Kidney (tissue), 14 donors: Measurements from ENCODE around the gene STK11. TPM values are rescaled to one million over a fixed set of nuclear protein-coding genes. Genes with fewer than 3 reads are reported as not detected.
"Not testable (repeated sequence)": the region's sequence is repeated elsewhere in the genome, so short reads cannot be mapped to it uniquely, and the experiment has no call there.

Source experiments
- DNase-seq, 5 donors: peaks; one replicate each; pipeline ENCODE4 v3.0.0-alpha.2; 2013 to 2020
- FAIRE-seq: peaks from 2 replicates; lab custom pipeline; 2012; peaks lifted over from hg19 to GRCh38; lab: Jason Lieb, UNC
- H3K27ac ChIP-seq, 2 donors: one replicate each; pipeline ENCODE4 v1.7.0; 2013; ENCODE audit warnings: low read depth in 2 of 2, low read length in 2 of 2, inconsistent platforms in 1 of 2
- H3K27me3 ChIP-seq: one replicate; pipeline ENCODE4 v1.7.1; 2013; ENCODE audit warnings: low read length, inconsistent platforms; ENCODE audit not compliant: control insufficient read depth, insufficient read depth
- H3K36me3 ChIP-seq, 3 donors: one replicate each; pipeline versions ENCODE4 v1.7.0 to v1.7.1; 2013; ENCODE audit warnings: low read length in 3 of 3, control low read depth in 1 of 3, inconsistent platforms in 1 of 3; ENCODE audit not compliant: insufficient read depth in 3 of 3, control insufficient read depth in 2 of 3
- H3K4me1 ChIP-seq, 3 donors: one replicate each; pipeline versions ENCODE4 v1.7.0 to v1.7.1; 2013; ENCODE audit warnings: low read length in 3 of 3, inconsistent platforms in 1 of 3, low read depth in 1 of 3; ENCODE audit not compliant: control insufficient read depth in 2 of 3, insufficient read depth in 2 of 3
- H3K4me3 ChIP-seq, 3 donors: one replicate each; pipeline versions ENCODE4 v1.7.0 to v1.8.1; 2013; ENCODE audit warnings: low read length in 3 of 3, control low read depth in 1 of 3, inconsistent platforms in 1 of 3
- H3K9ac ChIP-seq, 3 donors: one replicate each; pipeline versions ENCODE4 v1.7.0 to v1.7.1; 2013; ENCODE audit warnings: low read length in 3 of 3, control low read depth in 1 of 3, inconsistent platforms in 1 of 3
- H3K9me3 ChIP-seq, 3 donors: one replicate each; pipeline versions ENCODE4 v1.7.0 to v1.7.1; 2013; ENCODE audit warnings: low read length in 3 of 3, control low read depth in 1 of 3, inconsistent platforms in 1 of 3; ENCODE audit not compliant: control insufficient read depth in 2 of 3, insufficient read depth in 1 of 3
- intact Hi-C: fragments of 100-400 bp; cut with DNase I; formaldehyde crosslinking; loops from one replicate; pipeline ENCODE4 v1.11.1; 2022
- polyA plus RNA-seq: library from polyadenylated mRNA; stranded (reverse); fragments of 350-450 nt; fragmentation: Illumina TruSeq; extraction: RNeasy Lipid Tissue Mini Kit (QIAGEN cat#74804); gene quantifications from one replicate; pipeline ENCODE4 v1.2.3, GENCODE V29; 2014; ENCODE audit warnings: low read depth, low replicate concordance; ENCODE audit not compliant: insufficient read depth
- total RNA-seq: library from RNA; stranded (reverse); fragmentation: NEBNext Ultra II Directional; extraction: Animal tissue kit (Norgen Biotek cat#: 25700); gene quantifications from one replicate; pipeline ENCODE4 v1.2.1, GENCODE V29; 2021
- TF ChIP-seq, protein P1 (sequence below): IDR thresholded peaks from 3 replicates; pipeline ENCODE4 v1.5.1; 2012; ENCODE audit warnings: mild to moderate bottlenecking, moderate library complexity, borderline replicate concordance; ENCODE audit not compliant: insufficient read depth; ENCODE audit errors: extremely low read depth
- donor health status: control.
- donor health status: control.
- donor health status: control.
- donor health status: control.
- donor health status: control.
- donor health status: DM: yes; HTN: yes; CAD: no.
- donor health status: Normal renal cell carcinoma (clear cell type).

STK11 gene
- total and polyA plus RNA-seq, 2 donors from 2014 or later, result 40.7 to 57.7 TPM

- H3K27ac ChIP-seq, result peak overlapping the region; percentile 38 to 92
- TF ChIP-seq, protein P1, sequence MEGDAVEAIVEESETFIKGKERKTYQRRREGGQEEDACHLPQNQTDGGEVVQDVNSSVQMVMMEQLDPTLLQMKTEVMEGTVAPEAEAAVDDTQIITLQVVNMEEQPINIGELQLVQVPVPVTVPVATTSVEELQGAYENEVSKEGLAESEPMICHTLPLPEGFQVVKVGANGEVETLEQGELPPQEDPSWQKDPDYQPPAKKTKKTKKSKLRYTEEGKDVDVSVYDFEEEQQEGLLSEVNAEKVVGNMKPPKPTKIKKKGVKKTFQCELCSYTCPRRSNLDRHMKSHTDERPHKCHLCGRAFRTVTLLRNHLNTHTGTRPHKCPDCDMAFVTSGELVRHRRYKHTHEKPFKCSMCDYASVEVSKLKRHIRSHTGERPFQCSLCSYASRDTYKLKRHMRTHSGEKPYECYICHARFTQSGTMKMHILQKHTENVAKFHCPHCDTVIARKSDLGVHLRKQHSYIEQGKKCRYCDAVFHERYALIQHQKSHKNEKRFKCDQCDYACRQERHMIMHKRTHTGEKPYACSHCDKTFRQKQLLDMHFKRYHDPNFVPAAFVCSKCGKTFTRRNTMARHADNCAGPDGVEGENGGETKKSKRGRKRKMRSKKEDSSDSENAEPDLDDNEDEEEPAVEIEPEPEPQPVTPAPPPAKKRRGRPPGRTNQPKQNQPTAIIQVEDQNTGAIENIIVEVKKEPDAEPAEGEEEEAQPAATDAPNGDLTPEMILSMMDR, result peak; percentile 86
Observed at GRCh38 chr19:1243768-1244692, 38.5 kb downstream of the STK11 start.

GRCh38 chr19:1244693-1245451 is 39.3 kb downstream of the STK11 start:
- H3K4me3 ChIP-seq, result peak overlapping the region in 1 of 3 donors; percentile 41
- TF ChIP-seq, protein P1, result no peak
- FAIRE-seq (no peak), DNase-seq (peak in 3 of 5 donors; percentile 21 to 96 (median 81))
- no peaks in the 10 kb centered on the region for H3K36me3 ChIP-seq
- H3K4me1 ChIP-seq, result peaks cover 0 to 37% (median 24%) of the 10 kb centered on the region in 3 donors
- H3K27ac ChIP-seq, result peak overlapping the region; percentile 38 to 92
- peak overlapping the region in 1 of 3 donors; percentile 67 for H3K9ac ChIP-seq
- H3K9me3 ChIP-seq, result no peaks in the 10 kb centered on the region
- intact Hi-C loops, result no loop called here
- H3K27me3 ChIP-seq, result no peaks in the 10 kb centered on the region

More at GRCh38 chr19:1243768-1244692, 38.5 kb downstream of the STK11 start:
- peak overlapping the region in 1 of 3 donors; percentile 67 for H3K9ac ChIP-seq
- H3K27me3 ChIP-seq, result no peaks in the 10 kb centered on the region
- peaks cover 0 to 38% (median 29%) of the 10 kb centered on the region in 3 donors for H3K4me1 ChIP-seq
- no peak for FAIRE-seq
- H3K4me3 ChIP-seq, result peak overlapping the region in 1 of 3 donors; percentile 41
- H3K9me3 ChIP-seq, result no peaks in the 10 kb centered on the region
- peak; percentile 86 to 96 (median 90) for DNase-seq
- intact Hi-C loops, result no loop called here
- no peaks in the 10 kb centered on the region for H3K36me3 ChIP-seq

DNA sequence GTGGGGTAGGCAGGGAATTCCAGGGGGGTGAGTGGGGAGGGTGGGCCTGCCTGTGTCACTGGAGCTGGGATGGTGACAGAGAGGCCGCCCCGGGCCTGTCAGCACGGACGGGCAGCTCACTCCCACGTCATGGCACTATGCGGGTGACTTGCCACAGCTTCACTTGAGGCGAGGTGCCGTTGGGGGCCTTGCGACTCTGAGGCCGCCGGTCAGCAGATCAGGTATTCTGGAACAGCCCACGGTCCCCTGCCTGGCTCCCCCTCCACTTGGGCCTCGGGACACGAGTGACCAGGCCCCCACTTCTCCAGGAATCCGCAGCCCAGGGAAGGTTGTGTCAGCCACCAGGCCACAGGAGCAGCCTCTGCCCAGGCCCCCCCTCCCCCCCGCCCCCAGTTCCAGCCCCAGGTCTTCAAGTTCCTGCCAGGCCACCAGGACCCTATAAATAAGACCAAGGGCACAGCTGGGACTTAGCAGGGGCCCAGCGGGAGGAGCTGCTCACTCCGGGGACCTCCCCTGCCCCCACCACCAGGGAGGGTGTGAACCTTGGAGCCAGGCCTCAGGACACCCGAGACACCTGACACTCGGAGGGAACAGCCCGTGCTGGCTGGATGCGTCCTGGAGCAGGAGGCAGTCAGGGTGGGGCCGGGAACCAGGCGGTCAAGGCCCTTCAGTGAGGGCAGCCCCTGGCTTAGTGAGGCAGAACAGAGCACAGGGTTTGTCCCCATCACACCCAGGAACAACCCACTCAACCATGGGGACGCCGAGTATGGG is 40.1 kb downstream of the STK11 start:
- TF ChIP-seq, protein P1, result no peak
- no peaks in the 10 kb centered on the region for H3K36me3 ChIP-seq
- peaks cover 0 to 35% (median 22%) of the 10 kb centered on the region in 3 donors for H3K4me1 ChIP-seq
- H3K27me3 ChIP-seq, result no peaks in the 10 kb centered on the region
- FAIRE-seq (no peak), DNase-seq (peak; percentile 69 to 97 (median 85))
- intact Hi-C loops, result no loop called here
- H3K9me3 ChIP-seq, result no peaks in the 10 kb centered on the region
- H3K9ac ChIP-seq, result peak overlapping the region in 1 of 3 donors; percentile 51
- H3K4me3 ChIP-seq, result no peak overlapping the region
- peak overlapping the region; percentile 38 to 92 for H3K27ac ChIP-seq

GRCh38 chr19:1246265-1247087 is 40.9 kb downstream of the STK11 start:
- intact Hi-C loops, FAIRE-seq: not testable (repeated sequence)

More at GRCh38 chr19:1246265-1247087, 40.9 kb downstream of the STK11 start:
- not testable (repeated sequence) for H3K4me3 ChIP-seq, H3K9me3 ChIP-seq, H3K27me3 ChIP-seq, H3K36me3 ChIP-seq
- peak; percentile 57 to 91 (median 74) for DNase-seq
- H3K27ac ChIP-seq, result peak overlapping the region; percentile 38 to 92
- peak overlapping the region in 1 of 3 donors; percentile 51 for H3K9ac ChIP-seq
- peaks cover 0 to 35% (median 22%) of the 10 kb centered on the region in 3 donors for H3K4me1 ChIP-seq
